ENCODE data around the gene HLA-F.

DNA sequence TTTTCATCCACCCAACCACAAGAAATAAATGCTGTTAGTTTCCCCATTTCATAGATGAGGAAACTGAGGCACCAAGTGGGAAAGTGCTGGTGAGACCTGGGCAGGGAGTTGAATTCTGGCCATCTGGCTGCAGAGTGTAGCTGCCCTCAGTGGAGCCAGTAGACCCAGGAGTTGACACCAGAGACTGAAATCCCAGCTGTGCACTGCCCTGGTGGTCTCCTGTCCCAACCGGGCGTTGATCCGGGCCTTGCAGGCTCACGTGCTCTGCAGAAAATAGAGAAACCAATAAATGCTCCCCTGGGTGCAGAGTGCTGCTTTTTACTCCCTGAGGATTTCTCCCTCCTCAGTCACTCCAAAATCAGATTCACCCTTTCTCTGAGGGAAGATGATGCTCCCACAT is 18.4 kb downstream of the HLA-F start:
- TF ChIP-seq POLR2A (IDR thresholded peaks at IDR 0.05), result no peak
- TF ChIP-seq CTCF (IDR thresholded peaks at IDR 0.05), result no peak
- no peak for TF ChIP-seq EP300 (IDR thresholded peaks at IDR 0.05)
